Keratinocyte (primary cell): Measurements from ENCODE around the gene NUDT12. TPM values are rescaled to one million over a fixed set of nuclear protein-coding genes. Genes with fewer than 3 reads are reported as not detected.

ENCODE experiments used
- DNase-seq: peaks from one replicate; pipeline ENCODE4 v3.0.0-alpha.2; 2011; ENCODE audit warnings: low read depth, missing footprints, low spot score
- FAIRE-seq: peaks from 2 replicates; lab custom pipeline; 2011; peaks lifted over from hg19 to GRCh38; lab: Jason Lieb, UNC
- H2AFZ ChIP-seq: 2 replicates; pipeline ENCODE4 v1.6.0; 2012; ENCODE audit warnings: low read length, control low read depth, inconsistent platforms; ENCODE audit not compliant: control insufficient read depth
- H3K27ac ChIP-seq: 2 replicates; pipeline ENCODE4 v1.5.1; 2011; ENCODE audit warnings: low read length; ENCODE audit not compliant: control insufficient read depth, insufficient read depth
- H3K27me3 ChIP-seq: 3 replicates; pipeline ENCODE4 v1.6.0; 2011; ENCODE audit warnings: low read length; ENCODE audit not compliant: control insufficient read depth, insufficient read depth; ENCODE audit errors: extremely low read depth
- H3K36me3 ChIP-seq, 2 experiments: 2 replicates in 1 of 2; 3 replicates in 1 of 2; pipeline ENCODE4 v1.5.1; 2011; ENCODE audit warnings: low read length in 2 of 2, mild to moderate bottlenecking in 1 of 2; ENCODE audit not compliant: control insufficient read depth in 2 of 2, insufficient read depth in 2 of 2; ENCODE audit errors: extremely low read depth in 1 of 2
- H3K4me1 ChIP-seq: 3 replicates; pipeline ENCODE4 v1.5.1; 2011; ENCODE audit warnings: low read length; ENCODE audit not compliant: control insufficient read depth, insufficient read depth; ENCODE audit errors: extremely low read depth
- H3K4me2 ChIP-seq: 3 replicates; pipeline ENCODE4 v1.6.0; 2011; ENCODE audit warnings: low read depth, low read length; ENCODE audit not compliant: control insufficient read depth, insufficient read depth; ENCODE audit errors: extremely low read depth
- H3K4me3 ChIP-seq, 3 experiments: fragments of 200-600 bp in 1 of 3; sonication (generic) in 1 of 3; 2 replicates in 2 of 3; 3 replicates in 1 of 3; pipeline ENCODE4 v1.5.1; 2011 to 2016; ENCODE audit warnings: low read length in 3 of 3, mild to moderate bottlenecking in 3 of 3, control low read depth in 2 of 3, inconsistent platforms in 1 of 3, low read depth in 1 of 3, mixed read lengths in 1 of 3, mixed run types in 1 of 3, moderate library complexity in 1 of 3; ENCODE audit not compliant: control insufficient read depth in 2 of 3, insufficient read depth in 2 of 3; ENCODE audit errors: extremely low read depth in 1 of 3
- H3K79me2 ChIP-seq: 2 replicates; pipeline ENCODE4 v1.6.0; 2012; ENCODE audit warnings: low read length; ENCODE audit not compliant: control insufficient read depth, insufficient read depth
- H3K9ac ChIP-seq: 3 replicates; pipeline ENCODE4 v1.6.0; 2011; ENCODE audit warnings: low read length; ENCODE audit not compliant: control insufficient read depth, insufficient read depth; ENCODE audit errors: extremely low read depth
- H3K9me1 ChIP-seq: 3 replicates; pipeline ENCODE4 v1.6.0; 2011; ENCODE audit warnings: low read length; ENCODE audit not compliant: control insufficient read depth, insufficient read depth; ENCODE audit errors: extremely low read depth
- H3K9me3 ChIP-seq: 2 replicates; pipeline ENCODE4 v1.5.1; 2012; ENCODE audit warnings: low read depth, low read length; ENCODE audit not compliant: control insufficient read depth
- H4K20me1 ChIP-seq: 3 replicates; pipeline ENCODE4 v1.6.0; 2011; ENCODE audit warnings: low read length; ENCODE audit not compliant: control insufficient read depth, insufficient read depth; ENCODE audit errors: extremely low read depth
- CTCF ChIP-seq, 3 experiments: IDR thresholded peaks in 1 of 3; conservative IDR thresholded peaks in 1 of 3; optimal IDR thresholded peaks in 1 of 3; 2 replicates in 2 of 3; 3 replicates in 1 of 3; pipeline versions ENCODE3 to v1.5.1; 2011; ENCODE audit warnings: low read length in 3 of 3, mild to moderate bottlenecking in 3 of 3, moderate library complexity in 2 of 3, control low read depth in 1 of 3, inconsistent platforms in 1 of 3; ENCODE audit not compliant: insufficient read depth in 2 of 3; ENCODE audit errors: extremely low read depth in 1 of 3
- EZH2 ChIP-seq: IDR thresholded peaks from one replicate; pipeline ENCODE4 v1.6.1; 2012; ENCODE audit warnings: inconsistent platforms, mild to moderate bottlenecking, low read length, moderate library complexity
- dilution Hi-C: fragments of 300-500 bp; cut with MboI; formaldehyde crosslinking; loops from one replicate; pipeline ENCODE4 v1.7.0; 2020; ENCODE audit warnings: low sequenced_read_pairs; ENCODE audit not compliant: extremely low pct_ligation_motif_present
- polyA plus RNA-seq, 5 experiments: library from polyadenylated mRNA; depleted of rRNA in 3 of 5; stranded (reverse) in 3 of 5; stranded (forward) in 1 of 5; unstranded in 1 of 5; fragments of >200 nt; gene quantifications; 1 replicate in 1 of 5; 2 replicates in 3 of 5; 3 replicates in 1 of 5; pipeline versions ENCODE4 v1.2.1 to v1.2.3, GENCODE V29; 2011 to 2012; ENCODE audit warnings: missing spikeins in 2 of 5, low read depth in 1 of 5, low replicate concordance in 1 of 5

Gene NUDT12
- polyA plus RNA-seq, 1 donor (not counting 4 experiments of a cell fraction or from before 2014, with no cell fraction given) = 17.6 TPM

GRCh38 chr5:103598997-103599566 is 36.5 kb upstream of the NUDT12 start:
- H3K9ac ChIP-seq = no peak overlapping the region
- no peak for DNase-seq
- H3K79me2 ChIP-seq = no peaks in the 10 kb centered on the region
- H3K4me3 ChIP-seq = no peak overlapping the region
- no peaks in the 10 kb centered on the region for H3K9me1 ChIP-seq
- no peaks in the 10 kb centered on the region for H3K36me3 ChIP-seq
- dilution Hi-C loops = no loop called here
- no peak overlapping the region for H2AFZ ChIP-seq
- H3K4me2 ChIP-seq = no peak overlapping the region
- H3K9me3 ChIP-seq = no peaks in the 10 kb centered on the region
- TF ChIP-seq EZH2 (no peak), CTCF (optimal IDR thresholded peaks at IDR 0.05 in 1 of 3, IDR thresholded peaks at IDR 0.05 in 1 of 3, conservative IDR thresholded peaks at IDR 0.05 in 1 of 3; ENCODE audit: extremely low read depth in 1 of 3, insufficient read depth in 2 of 3, low read length in 3 of 3) (no peak)
- H3K27ac ChIP-seq = no peak overlapping the region
- H4K20me1 ChIP-seq = no peaks in the 10 kb centered on the region
- H3K27me3 ChIP-seq = no peaks in the 10 kb centered on the region
- no peak for FAIRE-seq
- H3K4me1 ChIP-seq = no peaks in the 10 kb centered on the region

GRCh38 chr5:103590221-103590620 is 27.6 kb upstream of the NUDT12 start:
- no peaks in the 10 kb centered on the region for H3K9me3 ChIP-seq
- FAIRE-seq (no peak), DNase-seq (no peak)
- no peak overlapping the region for H3K9ac ChIP-seq
- H3K27ac ChIP-seq = no peak overlapping the region
- no peaks in the 10 kb centered on the region for H3K36me3 ChIP-seq
- H2AFZ ChIP-seq = no peak overlapping the region
- no peaks in the 10 kb centered on the region for H3K27me3 ChIP-seq
- H3K4me1 ChIP-seq = no peaks in the 10 kb centered on the region
- no peaks in the 10 kb centered on the region for H4K20me1 ChIP-seq
- no peak overlapping the region for H3K4me3 ChIP-seq
- H3K4me2 ChIP-seq = no peak overlapping the region
- H3K79me2 ChIP-seq = no peaks in the 10 kb centered on the region
- dilution Hi-C loops = no loop called here
- no peaks in the 10 kb centered on the region for H3K9me1 ChIP-seq
- no peak for TF ChIP-seq EZH2

- Histone ChIP-seq H3K4me1 (no peaks in the 10 kb centered on the region), H3K9me1 (no peaks in the 10 kb centered on the region), H2AFZ (no peak overlapping the region), H3K27ac (no peak overlapping the region), H3K27me3 (no peaks in the 10 kb centered on the region), H3K9ac (no peak overlapping the region), H3K36me3 (no peaks in the 10 kb centered on the region), H3K4me2 (no peak overlapping the region), H3K79me2 (no peaks in the 10 kb centered on the region), H3K9me3 (no peaks in the 10 kb centered on the region), H3K4me3 (no peak overlapping the region), H4K20me1 (no peaks in the 10 kb centered on the region)
- TF ChIP-seq EZH2 (no peak), CTCF (optimal IDR thresholded peaks at IDR 0.05 in 1 of 3, IDR thresholded peaks at IDR 0.05 in 1 of 3, conservative IDR thresholded peaks at IDR 0.05 in 1 of 3; ENCODE audit: extremely low read depth in 1 of 3, insufficient read depth in 2 of 3, low read length in 3 of 3) (no peak)
- FAIRE-seq = no peak
- dilution Hi-C loops = no loop called here
- DNase-seq = no peak
Observed at GRCh38 chr5:103589776-103590175, 27.2 kb upstream of the NUDT12 start.
